HepG2 (cell line): ENCODE results near the gene MNT. TPM values are rescaled to one million over a fixed set of nuclear protein-coding genes. Genes with fewer than 3 reads are reported as not detected.

Experiments used
- ATAC-seq: fragments of 200-7000 bp; cut with Tn5 transposase; 3 replicates; pipeline ENCODE4 v1.9.1; 2020; ENCODE audit warnings: mild to moderate bottlenecking, moderate library complexity
- BruUV-seq: library from RNA; stranded (reverse); fragments of 400-500 nt; replicated peaks from 2 replicates; lab custom pipeline; 2021; lab: Mats Ljungman, UMichigan
- CTCF ChIA-PET: fragments of 300-600 bp; formaldehyde crosslinking; extraction: SDS; loops from one replicate; lab custom pipeline; 2021; ENCODE audit warnings: low total read pairs, inconsistent platforms, low intra/inter-chr PET ratio; lab: Yijun Ruan, JAX
- POLR2A ChIA-PET: fragments of 350-600 bp; sonication (Branson Sonifier 250); formaldehyde crosslinking; loops from one replicate; lab custom pipeline; 2020; ENCODE audit warnings: antibody characterized with exemption, inconsistent platforms; lab: Yijun Ruan, JAX
- DNase-seq: peaks from one replicate; pipeline ENCODE4 v3.0.0-alpha.2; 2015; ENCODE audit warnings: low spot score
- FAIRE-seq: peaks from 3 replicates; lab custom pipeline; 2011; peaks lifted over from hg19 to GRCh38; lab: Jason Lieb, UNC
- H2AFZ ChIP-seq: one replicate; pipeline ENCODE4 v1.6.1; 2011; ENCODE audit warnings: low read length, inconsistent platforms
- H3K27ac ChIP-seq: fragments of 300-600 bp; 3 replicates; pipeline ENCODE4 v1.8.0; 2011; ENCODE audit warnings: mixed run types, mild to moderate bottlenecking, mixed read lengths, low read length, inconsistent platforms; ENCODE audit not compliant: insufficient read depth; ENCODE audit errors: extremely low read length
- H3K27me3 ChIP-seq, 2 experiments: fragments of 200-600 bp in 1 of 2; 2 replicates in 1 of 2; 3 replicates in 1 of 2; pipeline versions ENCODE4 v1.6.0 to v1.8.0; 2011; ENCODE audit warnings: low read length in 2 of 2, mild to moderate bottlenecking in 2 of 2, moderate library complexity in 2 of 2, inconsistent platforms in 1 of 2; ENCODE audit not compliant: insufficient read depth in 2 of 2, control insufficient read depth in 1 of 2
- H3K36me3 ChIP-seq, 2 experiments: fragments of 200-600 bp in 1 of 2; replicated peaks in 1 of 2; 2 replicates in 1 of 2; 3 replicates in 1 of 2; pipeline versions ENCODE4 v1.5.1 to v1.8.0; 2011; ENCODE audit warnings: low read length in 2 of 2, inconsistent platforms in 1 of 2; ENCODE audit not compliant: insufficient read depth in 2 of 2, control insufficient read depth in 1 of 2
- H3K4me1 ChIP-seq: 2 replicates; pipeline ENCODE4 v1.5.1; 2012; ENCODE audit warnings: low read length, inconsistent platforms; ENCODE audit not compliant: insufficient read depth
- H3K4me2 ChIP-seq: 2 replicates; pipeline ENCODE4 v1.6.0; 2011; ENCODE audit warnings: low read depth, low read length, inconsistent platforms
- H3K4me3 ChIP-seq, 3 experiments: fragments of 200-600 bp in 1 of 3; sonication (generic), shearing (Covaris generic) in 1 of 3; replicated peaks in 1 of 3; 2 replicates each; pipeline ENCODE4 v1.5.1; 2011 to 2016; ENCODE audit warnings: low read length in 3 of 3, inconsistent platforms in 2 of 3, low read depth in 2 of 3, mild to moderate bottlenecking in 2 of 3, control low read depth in 1 of 3, mixed read lengths in 1 of 3; ENCODE audit not compliant: insufficient read depth in 1 of 3
- H3K79me2 ChIP-seq: one replicate; pipeline ENCODE4 v1.6.1; 2011; ENCODE audit warnings: low read length, inconsistent platforms; ENCODE audit not compliant: insufficient read depth
- H3K9ac ChIP-seq: 2 replicates; pipeline ENCODE4 v1.6.0; 2011; ENCODE audit warnings: mild to moderate bottlenecking, low read depth, low read length, inconsistent platforms; ENCODE audit not compliant: insufficient read depth
- H3K9me3 ChIP-seq: 2 replicates; pipeline ENCODE4 v1.5.1; 2012; ENCODE audit warnings: mild to moderate bottlenecking, low read length
- H4K20me1 ChIP-seq: 2 replicates; pipeline ENCODE4 v1.6.0; 2011; ENCODE audit warnings: inconsistent platforms, mild to moderate bottlenecking, low read length, moderate library complexity; ENCODE audit not compliant: insufficient read depth
- CBX2 ChIP-seq, 2 experiments: fragments of 200-600 bp in 1 of 2; sonication (generic); formaldehyde crosslinking in 1 of 2; IDR thresholded peaks; 2 replicates each; pipeline versions ENCODE4 v1.7.0 to v1.8.1; 2018 to 2022; ENCODE audit warnings: low read depth in 2 of 2, low read length in 1 of 2, mild to moderate bottlenecking in 1 of 2, missing genetic modification reagents in 1 of 2
- FOXA3 ChIP-seq: IDR thresholded peaks from 2 replicates; pipeline ENCODE4 v1.6.1; 2016; ENCODE audit warnings: missing genetic modification reagents, missing compliant biosample characterization
- FOXM1 ChIP-seq: sonication (generic); formaldehyde crosslinking; IDR thresholded peaks from 2 replicates; pipeline ENCODE4 v1.5.0; 2020; ENCODE audit warnings: missing genetic modification reagents
- HHEX ChIP-seq: IDR thresholded peaks from 2 replicates; pipeline ENCODE4 v1.6.1; 2016; ENCODE audit warnings: control low read depth
- HNRNPK ChIP-seq: fragments of 200-400 bp; formaldehyde crosslinking; IDR thresholded peaks from 2 replicates; pipeline ENCODE4 v1.6.1; 2018; ENCODE audit warnings: low read length, low read depth, moderate library complexity, mild to moderate bottlenecking; ENCODE audit not compliant: poor library complexity, severe bottlenecking
- LCORL ChIP-seq, 2 experiments: fragments of 450-650 bp in 1 of 2; sonication (generic) in 1 of 2; formaldehyde crosslinking in 1 of 2; IDR thresholded peaks; 2 replicates each; pipeline versions ENCODE4 v1.5.0 to v1.6.1; 2017 to 2020; ENCODE audit warnings: antibody characterized with exemption in 1 of 2, missing genetic modification reagents in 1 of 2
- NCOA1 ChIP-seq: sonication (generic); formaldehyde crosslinking; IDR thresholded peaks from 2 replicates; pipeline ENCODE4 v1.9.0; 2021; ENCODE audit warnings: missing genetic modification reagents
- NFKBIZ ChIP-seq: IDR thresholded peaks from 2 replicates; pipeline ENCODE4 v1.6.1; 2018; ENCODE audit warnings: missing genetic modification reagents, missing compliant biosample characterization
- RFX3 ChIP-seq: IDR thresholded peaks from 2 replicates; pipeline ENCODE4 v1.6.1; 2016; ENCODE audit warnings: missing biosample characterization, missing genetic modification reagents
- SCMH1 ChIP-seq: sonication (generic); formaldehyde crosslinking; IDR thresholded peaks from 2 replicates; pipeline ENCODE4 v1.9.0; 2021; ENCODE audit warnings: missing genetic modification reagents, mild to moderate bottlenecking, borderline replicate concordance
- WIZ ChIP-seq: sonication (generic); formaldehyde crosslinking; IDR thresholded peaks from 2 replicates; pipeline ENCODE4 v1.5.1; 2020; ENCODE audit warnings: mild to moderate bottlenecking, missing genetic modification reagents
- ZNF567 ChIP-seq: sonication (generic); formaldehyde crosslinking; IDR thresholded peaks from 2 replicates; pipeline ENCODE4 v1.8.1; 2023; ENCODE audit warnings: mild to moderate bottlenecking, missing genetic modification reagents, borderline replicate concordance
- ZNF777 ChIP-seq: sonication (generic); formaldehyde crosslinking; IDR thresholded peaks from 2 replicates; pipeline ENCODE4 v1.4.0; 2020; ENCODE audit warnings: missing genetic modification reagents
- ZNF841 ChIP-seq: sonication (generic); formaldehyde crosslinking; IDR thresholded peaks from 2 replicates; pipeline ENCODE4 v1.8.1; 2023; ENCODE audit warnings: missing genetic modification reagents, borderline replicate concordance
- WGBS: methylation state at CpG from one replicate; pipeline ENCODE4 v1.1.6; 2017; ENCODE audit warnings: low lambda C conversion rate; 5-methylcytosine and 5-hydroxymethylcytosine counted together
- in situ Hi-C: cut with HindIII; loops from 2 replicates; pipeline ENCODE4 v1.10.0; 2017; ENCODE audit warnings: low pct_unique_long_range_greater_than_20kb; ENCODE audit not compliant: extremely low pct_ligation_motif_present
- intact Hi-C: fragments of 100-400 bp; cut with micrococcal nuclease; formaldehyde crosslinking; loops from one replicate; pipeline ENCODE4 v1.10.0; 2022; ENCODE audit not compliant: unreplicated experiment
- polyA plus RNA-seq, 8 experiments: library from polyadenylated mRNA; depleted of rRNA in 3 of 8; stranded (reverse) in 7 of 8; unstranded in 1 of 8; fragments of >200 nt; fragmentation: Illumina TruSeq in 4 of 8; extraction: Trizol in 4 of 8; gene quantifications; 2 replicates each; pipeline versions ENCODE4 v1.2.1 to v1.2.3, GENCODE V29; 2011 to 2016; ENCODE audit warnings: low read depth in 4 of 8, missing spikeins in 1 of 8, mixed read lengths in 1 of 8; ENCODE audit not compliant: insufficient read depth in 1 of 8
- total RNA-seq, 5 experiments: library from RNA; depleted of rRNA; stranded (reverse); fragments of >200 nt; fragmentation: Illumina TruSeq; extraction: Trizol; gene quantifications; 2 replicates each; pipeline ENCODE4 v1.2.3, GENCODE V29; 2016; ENCODE audit warnings: low read depth in 1 of 5
- TF ChIP-seq, protein P1 (sequence below): sonication (generic); formaldehyde crosslinking; IDR thresholded peaks from 2 replicates; pipeline ENCODE4 v1.4.0; 2020; ENCODE audit warnings: missing genetic modification reagents
- TF ChIP-seq, protein P2 (sequence below): sonication (generic); formaldehyde crosslinking; IDR thresholded peaks from 2 replicates; pipeline ENCODE4 v1.4.0; 2020; ENCODE audit warnings: missing genetic modification reagents, borderline replicate concordance

The MNT gene
- total and polyA plus RNA-seq, 2 of the 13 experiments (the other 11 are each of a cell fraction or from before 2014, with no cell fraction given), result 2.1 to 3.5 TPM

DNA sequence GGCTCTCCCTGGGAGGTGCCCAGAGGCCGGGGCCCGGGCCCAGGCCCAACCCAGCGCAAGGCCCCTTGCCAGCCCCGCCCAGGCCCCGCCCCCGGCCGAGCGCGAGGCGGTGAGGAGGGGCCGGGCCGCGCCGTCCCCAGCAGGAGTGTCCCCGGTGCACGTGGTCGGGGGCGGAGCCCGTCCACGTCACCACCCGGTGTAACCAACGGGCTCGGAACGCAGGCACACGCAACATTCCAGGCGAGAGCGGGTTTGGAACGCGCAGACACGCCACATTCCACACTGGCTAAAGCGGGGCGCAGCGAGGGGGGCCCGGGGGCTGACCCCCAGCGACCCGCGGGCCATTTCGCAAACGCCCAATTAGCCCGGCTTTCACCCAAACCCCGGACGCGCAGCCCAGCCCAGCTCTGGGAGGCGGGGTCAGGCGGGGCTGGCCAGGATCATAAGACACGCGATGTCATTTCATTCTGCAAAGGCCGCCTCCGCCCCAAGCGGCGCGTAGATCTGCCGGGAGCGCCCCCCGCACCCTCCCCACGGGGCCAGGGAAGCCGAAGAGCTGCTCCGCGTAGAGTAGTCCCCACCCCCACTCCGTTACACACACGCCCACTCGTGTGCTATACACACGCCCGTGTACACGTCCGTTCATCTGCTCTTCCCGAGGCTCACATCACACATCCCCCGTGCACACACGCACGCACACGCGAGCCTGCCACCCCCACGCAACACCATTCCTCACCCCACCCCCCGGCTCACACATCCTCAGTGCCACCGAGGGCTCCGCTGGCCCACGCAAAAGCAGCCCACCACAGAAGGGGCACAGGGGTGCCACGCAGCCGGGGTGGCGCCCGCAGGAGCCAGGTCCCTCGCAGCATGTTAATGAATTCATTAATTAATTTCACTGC, 1.0 kb downstream of the MNT start (continued):
- TF ChIP-seq HHEX (CRISPR knock-in tag), result no peak
- 0 out of 2 replicates have a peak, but pooled peaks have one; percentile 49 for TF ChIP-seq ZNF777 (CRISPR knock-in tag)
- TF ChIP-seq WIZ (CRISPR knock-in tag), result 0 out of 2 replicates have a peak, but pooled peaks have one; percentile 48
- peak; percentile 59 for TF ChIP-seq HNRNPK
- TF ChIP-seq SCMH1 (CRISPR knock-in tag), result no peak
- TF ChIP-seq NCOA1 (CRISPR knock-in tag), result no peak

DNA sequence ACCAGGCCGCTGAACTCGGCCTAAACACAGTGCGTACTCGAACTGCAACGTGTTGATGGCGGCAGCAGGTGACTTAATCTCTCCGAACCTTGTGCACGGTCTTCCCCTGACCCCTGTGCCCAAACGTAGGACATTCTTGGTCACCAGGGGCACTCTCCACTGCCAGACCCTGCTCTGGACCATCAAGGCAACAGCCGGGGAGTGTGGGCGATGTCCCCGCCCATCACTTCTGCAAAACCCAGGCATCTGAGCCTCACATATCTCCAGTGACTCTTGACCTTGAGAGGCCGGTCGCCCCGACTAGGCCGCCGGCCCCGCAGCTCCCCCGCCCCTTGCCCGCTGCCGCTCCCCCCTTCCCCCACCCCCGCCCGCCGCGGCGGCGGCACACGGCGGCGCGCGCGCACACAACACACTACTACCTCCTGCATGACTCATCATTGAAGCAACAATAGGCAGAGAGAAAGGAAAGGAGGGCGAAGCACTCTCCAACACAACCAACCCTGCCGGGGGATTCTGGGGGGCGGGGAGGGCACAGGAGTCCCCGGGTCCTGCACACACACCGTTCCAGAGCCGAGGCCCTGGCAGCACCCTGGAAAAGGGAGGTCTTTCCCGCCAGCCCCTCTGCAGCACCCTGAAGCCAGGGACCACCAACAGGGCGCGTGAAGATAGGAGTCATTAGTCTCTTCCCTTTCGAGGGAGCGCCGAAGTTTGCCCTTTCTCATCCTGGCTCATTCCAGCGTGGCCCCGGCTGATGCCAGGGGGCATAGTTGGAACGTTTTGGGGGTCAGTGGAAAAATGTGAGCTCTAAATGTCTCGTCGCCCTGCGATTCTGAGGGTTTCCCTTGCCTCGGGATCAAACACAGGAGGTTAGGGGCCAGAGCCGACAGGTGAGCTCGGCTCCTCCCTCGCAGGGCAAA, 1.9 kb downstream of the MNT start:
- BruUV-seq, result no TSS peak
- 0% methylated on average over 32 of the region's 55 CpGs for WGBS
- CTCF ChIA-PET, result interaction anchor here (0.6 kb wide), 1 partner anchor 532 kb away, joined by 3 read pairs; no protein-coding TSS in a partner anchor
- Histone ChIP-seq H3K79me2 (peaks cover 31% of the 10 kb centered on the region), H3K27ac (peak overlapping the region; percentile 100), H3K4me2 (peak overlapping the region; percentile 99), H3K9me3 (no peaks in the 10 kb centered on the region), H3K36me3 (no peaks in the 10 kb centered on the region), H3K27me3 (no peaks in the 10 kb centered on the region; a peak in 2 of 5 replicates), H2AFZ (no peak overlapping the region), H4K20me1 (peaks cover 27% of the 10 kb centered on the region), H3K4me3 (peak overlapping the region; percentile 59 to 87 (median 81)), H3K9ac (peak overlapping the region; percentile 97), H3K4me1 (peaks cover 54% of the 10 kb centered on the region)
- in situ Hi-C loops (no loop called here), intact Hi-C loops (no loop called here)
- FAIRE-seq (no peak), ATAC-seq (peak; percentile 8), DNase-seq (peak; percentile 86)
- POLR2A ChIA-PET, result interaction anchor here (0.5 to 3.0 kb wide), 12 partner anchors 13 to 731 kb away, joined by 3 to 19 read pairs (median 4); partner anchors contain the start of genes METTL16, SMG6, SRR and TSR1
- TF ChIP-seq WIZ (CRISPR knock-in tag) (no peak), NFKBIZ (no peak), RFX3 (CRISPR knock-in tag) (no peak), CBX2 (IDR thresholded peaks at IDR 0.05; ENCODE audit: low read depth, low read length) (no peak), CBX2 (CRISPR knock-in tag; IDR thresholded peaks at IDR 0.05; ENCODE audit: low read depth) (no peak), LCORL (IDR thresholded peaks at IDR 0.05) (no peak), LCORL (CRISPR knock-in tag; IDR thresholded peaks at IDR 0.05) (0 out of 2 replicates have a peak, but pooled peaks have one; percentile 22), ZNF567 (CRISPR knock-in tag) (no peak), FOXM1 (CRISPR knock-in tag) (no peak), ZNF841 (CRISPR knock-in tag) (no peak), FOXA3 (no peak)
- TF ChIP-seq, protein P1, sequence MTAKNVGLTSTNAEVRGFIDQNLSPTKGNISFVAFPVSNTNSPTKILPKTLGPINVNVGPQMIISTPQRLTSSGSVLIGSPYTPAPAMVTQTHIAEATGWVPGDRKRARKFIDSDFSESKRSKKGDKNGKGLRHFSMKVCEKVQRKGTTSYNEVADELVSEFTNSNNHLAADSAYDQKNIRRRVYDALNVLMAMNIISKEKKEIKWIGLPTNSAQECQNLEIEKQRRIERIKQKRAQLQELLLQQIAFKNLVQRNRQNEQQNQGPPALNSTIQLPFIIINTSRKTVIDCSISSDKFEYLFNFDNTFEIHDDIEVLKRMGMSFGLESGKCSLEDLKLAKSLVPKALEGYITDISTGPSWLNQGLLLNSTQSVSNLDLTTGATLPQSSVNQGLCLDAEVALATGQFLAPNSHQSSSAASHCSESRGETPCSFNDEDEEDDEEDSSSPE, result peak; percentile 45; the same call in 1 of the 2 replicates
- TF ChIP-seq, protein P2, sequence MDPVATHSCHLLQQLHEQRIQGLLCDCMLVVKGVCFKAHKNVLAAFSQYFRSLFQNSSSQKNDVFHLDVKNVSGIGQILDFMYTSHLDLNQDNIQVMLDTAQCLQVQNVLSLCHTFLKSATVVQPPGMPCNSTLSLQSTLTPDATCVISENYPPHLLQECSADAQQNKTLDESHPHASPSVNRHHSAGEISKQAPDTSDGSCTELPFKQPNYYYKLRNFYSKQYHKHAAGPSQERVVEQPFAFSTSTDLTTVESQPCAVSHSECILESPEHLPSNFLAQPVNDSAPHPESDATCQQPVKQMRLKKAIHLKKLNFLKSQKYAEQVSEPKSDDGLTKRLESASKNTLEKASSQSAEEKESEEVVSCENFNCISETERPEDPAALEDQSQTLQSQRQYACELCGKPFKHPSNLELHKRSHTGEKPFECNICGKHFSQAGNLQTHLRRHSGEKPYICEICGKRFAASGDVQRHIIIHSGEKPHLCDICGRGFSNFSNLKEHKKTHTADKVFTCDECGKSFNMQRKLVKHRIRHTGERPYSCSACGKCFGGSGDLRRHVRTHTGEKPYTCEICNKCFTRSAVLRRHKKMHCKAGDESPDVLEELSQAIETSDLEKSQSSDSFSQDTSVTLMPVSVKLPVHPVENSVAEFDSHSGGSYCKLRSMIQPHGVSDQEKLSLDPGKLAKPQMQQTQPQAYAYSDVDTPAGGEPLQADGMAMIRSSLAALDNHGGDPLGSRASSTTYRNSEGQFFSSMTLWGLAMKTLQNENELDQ (CRISPR knock-in tag), result no peak
